Prostate gland (tissue), 2 donors: ENCODE results near the gene COLEC12. TPM values are rescaled to one million over a fixed set of nuclear protein-coding genes. Genes with fewer than 3 reads are reported as not detected.

ENCODE experiments used
- DNase-seq: peaks from one replicate; pipeline ENCODE4 v3.0.0-alpha.2; 2019; ENCODE audit warnings: low spot score
- H3K27ac ChIP-seq, 2 donors: fragments of 200-600 bp; sonication (generic); 2 replicates each; pipeline ENCODE4 v1.5.1; 2017 to 2019
- H3K27me3 ChIP-seq: fragments of 200-600 bp; sonication (generic); replicated peaks from 2 replicates; pipeline ENCODE4 v1.5.1; 2019; ENCODE audit not compliant: insufficient read depth
- H3K36me3 ChIP-seq, 2 donors: fragments of 200-600 bp; sonication (generic); 1 replicate in 1 of 2; 2 replicates in 1 of 2; pipeline versions ENCODE4 v1.5.1 to v1.8.1; 2017 to 2019
- H3K4me1 ChIP-seq: fragments of 200-600 bp; sonication (generic); replicated peaks from 2 replicates; pipeline ENCODE4 v1.5.1; 2019
- H3K4me3 ChIP-seq, 2 donors: fragments of 200-600 bp; sonication (generic); 2 replicates each; pipeline ENCODE4 v1.5.1; 2017 to 2019
- H3K9me3 ChIP-seq: fragments of 200-600 bp; sonication (generic); 2 replicates; pipeline ENCODE4 v1.5.1; 2017
- POLR2A ChIP-seq: fragments of 450-650 bp; IDR thresholded peaks from one replicate; pipeline ENCODE4 v1.6.1; 2016; ENCODE audit warnings: antibody characterized with exemption, mild to moderate bottlenecking
- POLR2AphosphoS5 ChIP-seq: sonication (generic); formaldehyde crosslinking; IDR thresholded peaks from one replicate; pipeline ENCODE4 v1.6.1; 2017; ENCODE audit warnings: antibody characterized with exemption
- WGBS: methylation state at CpG from one replicate; pipeline ENCODE4 v1.1.5; 2018; 5-methylcytosine and 5-hydroxymethylcytosine counted together
- intact Hi-C: fragments of 100-400 bp; cut with DNase I; formaldehyde crosslinking; loops from one replicate; pipeline ENCODE4 v1.14.2; 2022
- total RNA-seq, 2 donors: library from RNA; depleted of rRNA; stranded (reverse); fragments of >200 nt; gene quantifications; one replicate each; pipeline ENCODE4 v1.1.0, GENCODE V29; 2016
- TF ChIP-seq, protein P1 (sequence below), 4 experiments: fragments of 200-600 bp in 2 of 4; fragments of 450-650 bp in 2 of 4; sonication (generic) in 2 of 4; IDR thresholded peaks; 1 replicate in 3 of 4; 2 replicates in 1 of 4; pipeline ENCODE4 v1.5.1; 2016 to 2019; ENCODE audit warnings: antibody characterized with exemption in 4 of 4, mild to moderate bottlenecking in 2 of 4, moderate library complexity in 2 of 4

The COLEC12 gene
- total RNA-seq: 10 to 100 TPM; 11.1 to 35.0 TPM

DNA sequence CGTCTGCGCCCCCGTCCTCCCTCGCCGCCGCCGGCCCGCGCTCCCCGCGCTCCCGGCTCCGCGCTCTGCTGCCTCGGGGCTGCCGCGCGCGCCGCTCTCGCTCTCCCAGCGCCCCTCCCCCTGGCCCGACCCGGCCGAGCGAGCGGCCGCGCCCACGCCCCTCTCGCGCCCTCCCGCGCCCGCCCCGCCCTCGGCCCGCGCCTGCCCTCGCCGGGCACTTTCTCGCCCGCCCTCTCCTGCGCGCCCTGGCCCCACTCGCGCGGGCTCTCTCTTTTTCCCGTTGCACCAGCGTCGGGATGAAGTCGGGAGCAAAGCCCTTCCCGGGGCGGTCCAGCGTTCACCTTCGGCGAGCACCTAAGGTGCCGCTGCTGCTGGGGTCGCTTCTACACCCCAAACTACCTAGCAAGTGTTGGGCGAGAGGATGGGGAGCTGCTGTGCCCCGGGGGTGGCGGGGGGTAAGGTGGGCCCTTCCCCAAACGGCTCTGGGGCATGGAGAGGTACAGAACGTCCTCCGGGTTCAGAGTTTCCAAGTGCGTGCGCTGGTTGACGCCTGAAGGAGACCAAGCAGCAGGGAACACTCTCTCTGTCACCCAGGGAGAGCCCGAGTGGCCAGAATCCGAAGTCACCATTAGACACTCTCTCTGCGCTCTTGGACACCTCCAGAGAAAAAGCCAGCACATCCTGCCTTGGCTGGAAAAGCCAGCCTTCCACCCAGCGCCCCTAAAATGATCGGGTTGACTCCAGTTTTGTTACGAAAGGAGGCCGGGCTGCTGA is at the start of gene COLEC12:
TSS of gene COLEC12 (minus strand) at position 70 of the 774 bp plus-strand sequence. CDS start 187 bp downstream, outside the sequence.
- H3K36me3 ChIP-seq: no peaks in the 10 kb centered on the region
- H3K4me3 ChIP-seq: peak within 1 kb of the TSS; percentile 53 to 62
- peak within 1 kb of the TSS; percentile 44 to 69 for H3K27ac ChIP-seq
- peak; percentile 20 for DNase-seq
- TF ChIP-seq POLR2AphosphoS5 (no peak), POLR2A (no peak)
- TF ChIP-seq, protein P1, sequence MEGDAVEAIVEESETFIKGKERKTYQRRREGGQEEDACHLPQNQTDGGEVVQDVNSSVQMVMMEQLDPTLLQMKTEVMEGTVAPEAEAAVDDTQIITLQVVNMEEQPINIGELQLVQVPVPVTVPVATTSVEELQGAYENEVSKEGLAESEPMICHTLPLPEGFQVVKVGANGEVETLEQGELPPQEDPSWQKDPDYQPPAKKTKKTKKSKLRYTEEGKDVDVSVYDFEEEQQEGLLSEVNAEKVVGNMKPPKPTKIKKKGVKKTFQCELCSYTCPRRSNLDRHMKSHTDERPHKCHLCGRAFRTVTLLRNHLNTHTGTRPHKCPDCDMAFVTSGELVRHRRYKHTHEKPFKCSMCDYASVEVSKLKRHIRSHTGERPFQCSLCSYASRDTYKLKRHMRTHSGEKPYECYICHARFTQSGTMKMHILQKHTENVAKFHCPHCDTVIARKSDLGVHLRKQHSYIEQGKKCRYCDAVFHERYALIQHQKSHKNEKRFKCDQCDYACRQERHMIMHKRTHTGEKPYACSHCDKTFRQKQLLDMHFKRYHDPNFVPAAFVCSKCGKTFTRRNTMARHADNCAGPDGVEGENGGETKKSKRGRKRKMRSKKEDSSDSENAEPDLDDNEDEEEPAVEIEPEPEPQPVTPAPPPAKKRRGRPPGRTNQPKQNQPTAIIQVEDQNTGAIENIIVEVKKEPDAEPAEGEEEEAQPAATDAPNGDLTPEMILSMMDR (IDR thresholded peaks at IDR 0.05): no peak
- H3K9me3 ChIP-seq: no peaks in the 10 kb centered on the region
- intact Hi-C loops: no loop called here
- H3K27me3 ChIP-seq: no peaks in the 10 kb centered on the region
- 5% methylated on average over 71 of the region's 75 CpGs for WGBS
- H3K4me1 ChIP-seq: no peaks in the 10 kb centered on the region

DNA sequence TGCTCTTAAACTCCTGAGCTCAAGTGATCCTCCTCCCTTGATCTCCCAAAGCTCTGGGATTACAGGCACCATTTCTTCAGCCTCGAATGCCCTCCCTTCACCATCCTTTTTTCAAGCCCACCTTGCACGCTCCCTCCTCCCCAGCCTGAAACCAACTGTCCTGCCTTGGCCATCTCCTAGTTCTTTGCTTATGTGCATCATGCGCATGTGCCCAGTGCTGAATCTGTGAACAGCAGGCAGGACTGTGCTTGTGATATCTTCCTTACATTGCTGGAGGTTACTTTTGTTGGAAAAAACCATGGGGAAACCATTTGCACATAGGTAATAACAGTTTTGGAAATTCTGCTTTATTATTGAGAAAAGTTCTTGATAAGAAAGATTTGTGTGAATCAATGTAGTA is 49.5 kb upstream of the COLEC12 start:
- intact Hi-C loops: no loop called here
- 97% methylated on average over 3 of the region's 3 CpGs for WGBS
- H3K27ac ChIP-seq: no peak overlapping the region
- DNase-seq: no peak
- no peak overlapping the region for H3K4me3 ChIP-seq
- H3K36me3 ChIP-seq: no peaks in the 10 kb centered on the region
- H3K27me3 ChIP-seq: no peaks in the 10 kb centered on the region
- H3K4me1 ChIP-seq: no peaks in the 10 kb centered on the region
- H3K9me3 ChIP-seq: no peaks in the 10 kb centered on the region
- no peak for TF ChIP-seq POLR2AphosphoS5
- no peak for TF ChIP-seq POLR2A
- TF ChIP-seq, protein P1 (IDR thresholded peaks at IDR 0.05): no peak

DNA sequence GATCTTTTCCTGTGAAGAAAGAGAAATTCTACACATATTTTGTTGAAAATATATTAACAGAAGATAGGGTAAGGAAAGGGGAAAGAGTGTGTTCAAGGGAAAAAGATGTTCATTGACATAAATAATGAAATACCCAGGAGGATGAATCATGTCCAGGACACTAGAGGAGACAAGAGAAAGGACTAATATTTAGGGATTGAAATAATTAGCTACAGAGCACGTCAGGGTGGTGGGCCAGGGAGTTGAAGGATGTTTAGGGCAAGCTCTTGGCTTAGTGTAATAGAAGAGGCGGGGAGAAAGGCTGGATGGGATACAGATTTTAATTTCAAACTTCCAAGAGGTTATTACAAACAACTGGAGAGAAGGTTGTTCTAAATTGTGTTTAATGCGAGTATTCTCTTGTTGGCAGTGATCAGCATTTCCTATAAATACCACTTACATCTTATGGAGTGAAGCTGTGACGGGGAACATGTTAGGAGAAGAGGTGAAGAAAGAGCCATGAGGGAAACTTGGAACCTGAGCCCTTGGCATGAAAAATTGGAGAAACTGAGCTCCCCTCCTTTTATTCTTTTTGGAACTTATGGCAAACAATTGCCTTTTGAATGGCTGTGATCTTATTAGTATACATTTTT is 43.1 kb upstream of the COLEC12 start:
- no peak for DNase-seq
- Histone ChIP-seq H3K4me3 (no peak overlapping the region), H3K4me1 (no peaks in the 10 kb centered on the region), H3K9me3 (no peaks in the 10 kb centered on the region), H3K27me3 (no peaks in the 10 kb centered on the region), H3K36me3 (no peaks in the 10 kb centered on the region), H3K27ac (no peak overlapping the region)
- TF ChIP-seq POLR2A: no peak
- intact Hi-C loops: no loop called here
- WGBS: 61% methylated on average over 4 of the region's 4 CpGs

DNA sequence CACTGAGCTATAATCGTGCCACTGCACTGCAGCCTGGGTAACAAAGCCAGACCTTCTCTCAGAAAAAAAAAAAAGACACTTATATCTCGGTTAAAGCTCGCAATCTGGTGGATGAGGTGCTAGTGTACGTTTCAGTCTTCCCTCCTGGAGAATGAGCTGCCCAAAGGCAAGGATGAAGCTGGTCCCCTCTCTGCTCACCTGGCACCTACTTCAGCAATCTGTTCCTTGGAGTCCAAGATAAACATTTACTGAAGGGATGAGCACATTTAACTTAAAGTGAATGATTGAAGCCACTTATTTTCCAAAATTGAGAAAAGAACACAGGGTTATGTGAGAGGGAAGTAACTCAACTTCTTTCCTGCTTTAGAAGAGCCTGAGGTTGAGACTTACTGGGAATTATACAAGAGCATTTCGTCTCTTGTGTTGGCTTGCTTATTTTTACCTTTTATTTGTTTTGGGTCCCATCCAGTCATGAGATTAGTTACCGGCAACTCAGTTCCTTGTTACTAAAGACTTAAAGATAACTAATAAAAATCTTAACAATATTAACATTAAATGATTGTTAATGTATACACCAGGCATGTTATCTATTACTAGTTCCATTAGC is 33.6 kb upstream of the COLEC12 start:
- Histone ChIP-seq H3K36me3 (no peaks in the 10 kb centered on the region), H3K27ac (peak overlapping the region; percentile 21 to 67), H3K4me3 (no peak overlapping the region), H3K9me3 (no peaks in the 10 kb centered on the region), H3K4me1 (peaks cover 2% of the 10 kb centered on the region), H3K27me3 (no peaks in the 10 kb centered on the region)
- intact Hi-C loops: no loop called here
- 42% methylated on average over 6 of the region's 6 CpGs for WGBS
- TF ChIP-seq POLR2A: no peak
- TF ChIP-seq POLR2AphosphoS5: peak; percentile 60
- peak; percentile 31 for DNase-seq

DNA sequence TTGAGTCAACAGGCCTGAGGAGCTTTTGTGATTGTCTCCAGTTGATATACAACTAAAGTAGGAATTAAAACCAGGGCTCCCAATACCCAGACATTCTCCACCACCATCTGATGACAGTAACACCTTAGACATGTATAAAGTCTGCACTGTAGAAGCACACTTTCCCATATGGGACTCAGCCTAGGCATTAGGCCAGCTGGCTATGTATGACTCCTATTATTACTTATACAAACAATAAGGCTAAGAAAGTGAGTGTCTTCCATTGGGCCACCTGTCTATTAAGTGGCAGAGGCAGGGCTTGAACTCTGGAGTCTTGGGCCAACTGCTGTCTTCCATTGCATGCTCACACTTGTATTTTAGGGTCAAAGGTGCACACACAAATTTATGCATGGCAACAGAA is 32.1 kb upstream of the COLEC12 start:
- intact Hi-C loops: no loop called here
- Histone ChIP-seq H3K9me3 (no peaks in the 10 kb centered on the region), H3K4me3 (no peak overlapping the region), H3K4me1 (peaks cover 2% of the 10 kb centered on the region), H3K27ac (no peak overlapping the region), H3K27me3 (no peaks in the 10 kb centered on the region), H3K36me3 (no peaks in the 10 kb centered on the region)
- TF ChIP-seq POLR2A (no peak), POLR2AphosphoS5 (no peak)
- TF ChIP-seq, protein P1 (IDR thresholded peaks at IDR 0.05): no peak
- DNase-seq: no peak
